ENCODE measurements around the gene ROGDI.

DNA sequence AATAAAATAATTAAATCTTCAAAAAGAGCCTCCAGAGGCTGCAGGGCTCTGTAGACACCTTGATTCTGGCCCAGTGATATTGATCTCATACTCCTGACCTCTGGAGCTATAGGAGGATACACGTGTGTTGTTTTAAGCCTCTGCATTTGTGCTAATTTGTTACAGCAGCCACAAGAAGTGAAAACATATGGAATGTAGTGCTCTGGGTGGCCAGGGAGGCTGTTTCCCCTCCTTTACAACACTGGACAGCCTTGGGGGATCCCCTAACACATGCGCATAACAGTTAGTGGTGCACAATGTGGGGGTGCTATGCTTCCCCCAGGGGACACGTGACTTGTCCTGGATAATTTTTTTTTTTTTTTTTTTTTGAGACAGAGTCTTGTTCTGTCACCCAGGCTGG, 30.8 kb downstream of the ROGDI start:
- TF ChIP-seq, protein P1, sequence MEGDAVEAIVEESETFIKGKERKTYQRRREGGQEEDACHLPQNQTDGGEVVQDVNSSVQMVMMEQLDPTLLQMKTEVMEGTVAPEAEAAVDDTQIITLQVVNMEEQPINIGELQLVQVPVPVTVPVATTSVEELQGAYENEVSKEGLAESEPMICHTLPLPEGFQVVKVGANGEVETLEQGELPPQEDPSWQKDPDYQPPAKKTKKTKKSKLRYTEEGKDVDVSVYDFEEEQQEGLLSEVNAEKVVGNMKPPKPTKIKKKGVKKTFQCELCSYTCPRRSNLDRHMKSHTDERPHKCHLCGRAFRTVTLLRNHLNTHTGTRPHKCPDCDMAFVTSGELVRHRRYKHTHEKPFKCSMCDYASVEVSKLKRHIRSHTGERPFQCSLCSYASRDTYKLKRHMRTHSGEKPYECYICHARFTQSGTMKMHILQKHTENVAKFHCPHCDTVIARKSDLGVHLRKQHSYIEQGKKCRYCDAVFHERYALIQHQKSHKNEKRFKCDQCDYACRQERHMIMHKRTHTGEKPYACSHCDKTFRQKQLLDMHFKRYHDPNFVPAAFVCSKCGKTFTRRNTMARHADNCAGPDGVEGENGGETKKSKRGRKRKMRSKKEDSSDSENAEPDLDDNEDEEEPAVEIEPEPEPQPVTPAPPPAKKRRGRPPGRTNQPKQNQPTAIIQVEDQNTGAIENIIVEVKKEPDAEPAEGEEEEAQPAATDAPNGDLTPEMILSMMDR (IDR thresholded peaks at IDR 0.05; ENCODE audit: extremely low read depth in 1 of 2, insufficient read depth in 1 of 2, low read depth in 1 of 2, low read length in 2 of 2): no peak
- no peak for TF ChIP-seq POLR2AphosphoS5 (IDR thresholded peaks at IDR 0.05; ENCODE audit: insufficient read depth, low read depth, low read length)
- no peak for TF ChIP-seq POLR2A (IDR thresholded peaks at IDR 0.05; ENCODE audit: low read depth, low read length)
- TF ChIP-seq MYC (IDR thresholded peaks at IDR 0.05; ENCODE audit: low read depth, low read length): no peak
- TF ChIP-seq EZH2 (IDR thresholded peaks at IDR 0.05; ENCODE audit: borderline replicate concordance, low read depth, low read length, severe bottlenecking): no peak
- TF ChIP-seq, protein P2, sequence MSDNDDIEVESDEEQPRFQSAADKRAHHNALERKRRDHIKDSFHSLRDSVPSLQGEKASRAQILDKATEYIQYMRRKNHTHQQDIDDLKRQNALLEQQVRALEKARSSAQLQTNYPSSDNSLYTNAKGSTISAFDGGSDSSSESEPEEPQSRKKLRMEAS (IDR thresholded peaks at IDR 0.05; ENCODE audit: insufficient read depth, insufficient read length): no peak
- TF ChIP-seq JUN (IDR thresholded peaks at IDR 0.05; ENCODE audit: borderline replicate concordance, insufficient read depth, insufficient read length, low read depth): no peak
